ENCODE data around the gene LONP1.

The LONP1 gene

DNA sequence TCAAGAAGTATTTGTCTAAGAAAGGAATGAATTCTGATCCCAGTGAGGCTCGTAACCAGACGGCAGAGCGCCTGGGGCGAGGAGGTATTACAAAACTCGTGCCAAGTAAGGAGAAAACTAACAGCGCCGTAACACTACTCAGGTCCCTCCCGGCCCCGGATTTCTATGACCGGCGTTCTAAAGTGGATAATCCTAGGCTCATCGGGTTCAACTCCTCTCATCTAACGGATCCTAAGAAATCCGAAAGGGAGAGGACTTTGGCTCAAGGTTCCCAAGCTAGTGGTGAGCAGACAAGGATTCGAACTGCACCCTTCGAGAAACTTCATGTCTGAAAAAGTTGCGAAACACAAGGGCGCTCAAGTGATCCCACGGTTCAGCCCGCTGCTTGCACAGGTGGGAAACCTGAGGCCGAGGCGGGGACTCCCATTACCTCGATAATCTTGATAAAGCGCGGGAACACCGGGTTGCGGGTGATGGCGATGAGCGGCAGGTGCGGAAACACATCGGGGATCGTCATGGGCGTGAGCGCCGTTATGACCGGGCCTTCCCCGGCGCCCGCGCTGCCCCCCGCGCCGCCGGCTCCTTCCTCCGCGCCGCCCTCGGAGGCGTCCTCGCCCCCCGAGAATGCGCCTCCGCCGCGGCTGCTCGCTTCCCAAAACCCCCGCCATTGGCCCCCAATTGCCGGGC lies 529 bp downstream of the LONP1 start:
- H3K9ac ChIP-seq (ENCODE audit: low read depth, low read length): peak overlapping the region; percentile 99
- no peaks in the 10 kb centered on the region for H3K9me3 ChIP-seq (ENCODE audit: control insufficient read depth, insufficient read depth, low read length)
- H3K4me1 ChIP-seq (ENCODE audit: insufficient read depth, low read length): no peaks in the 10 kb centered on the region; the same call in 1 of the 2 replicates
- H3K36me3 ChIP-seq (ENCODE audit: insufficient read depth, low read length): peaks cover 3% of the 10 kb centered on the region; the same call in 1 of the 2 replicates

- peaks cover 3% of the 10 kb centered on the region; the same call in 1 of the 2 replicates for H3K36me3 ChIP-seq (ENCODE audit: insufficient read depth, low read length)
- no peaks in the 10 kb centered on the region; the same call in 1 of the 2 replicates for H3K4me1 ChIP-seq (ENCODE audit: insufficient read depth, low read length)
- peak overlapping the region; percentile 99 for H3K9ac ChIP-seq (ENCODE audit: low read depth, low read length)
- no peaks in the 10 kb centered on the region for H3K9me3 ChIP-seq (ENCODE audit: control insufficient read depth, insufficient read depth, low read length)
These were observed 1.2 kb downstream of the LONP1 start for GRCh38 chr19:5718579-5719273.

GRCh38 chr19:5718037-5718578 lies 1.8 kb downstream of the LONP1 start:
- peaks cover 3% of the 10 kb centered on the region; the same call in 1 of the 2 replicates for H3K36me3 ChIP-seq (ENCODE audit: insufficient read depth, low read length)
- H3K4me1 ChIP-seq (ENCODE audit: insufficient read depth, low read length): no peaks in the 10 kb centered on the region; the same call in 1 of the 2 replicates
- H3K9me3 ChIP-seq (ENCODE audit: control insufficient read depth, insufficient read depth, low read length): no peaks in the 10 kb centered on the region

DNA sequence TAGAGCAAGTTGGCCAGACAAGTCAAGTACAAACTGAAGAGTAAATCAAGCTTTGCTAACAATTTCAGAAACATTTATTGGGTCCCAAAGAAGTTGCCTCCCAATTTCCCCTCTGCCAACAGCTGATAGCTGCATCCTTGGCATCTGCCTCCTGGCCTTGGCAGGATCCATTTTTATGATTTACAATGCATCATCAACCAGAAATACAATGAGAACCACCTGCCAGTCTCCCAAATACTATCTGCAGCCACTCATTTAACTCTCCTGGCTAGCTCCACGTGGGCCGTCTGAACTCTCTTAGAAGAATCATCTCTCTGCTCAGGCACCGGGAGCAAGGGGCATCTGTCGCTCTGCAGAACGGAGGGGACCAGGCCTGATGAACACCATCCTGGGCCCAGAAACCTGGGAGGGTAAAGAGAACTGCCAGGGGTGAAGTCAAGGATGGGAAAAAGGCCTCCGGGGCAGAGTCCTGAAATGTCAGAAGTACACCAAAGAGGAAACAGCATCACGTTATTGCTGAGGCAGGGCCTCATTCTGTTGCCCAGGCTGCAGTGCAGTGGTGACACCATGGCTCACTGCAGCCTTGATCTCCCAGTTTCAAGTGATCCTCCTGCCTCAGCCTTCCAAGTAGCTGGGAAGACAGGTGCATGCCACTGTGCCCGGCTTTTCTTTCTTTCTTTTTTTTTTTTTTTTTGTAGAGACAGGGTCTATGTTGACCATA lies 2.6 kb downstream of the LONP1 start:
- Histone ChIP-seq H3K9ac (ENCODE audit: low read depth, low read length) (no peak overlapping the region), H3K36me3 (ENCODE audit: insufficient read depth, low read length) (peaks cover 3% of the 10 kb centered on the region; the same call in 1 of the 2 replicates), H3K9me3 (ENCODE audit: control insufficient read depth, insufficient read depth, low read length) (no peaks in the 10 kb centered on the region), H3K4me1 (ENCODE audit: insufficient read depth, low read length) (no peaks in the 10 kb centered on the region; the same call in 1 of the 2 replicates)

More at GRCh38 chr19:5718037-5718578, 1.8 kb downstream of the LONP1 start:
- H3K9ac ChIP-seq (ENCODE audit: low read depth, low read length): peak overlapping the region; percentile 99

DNA sequence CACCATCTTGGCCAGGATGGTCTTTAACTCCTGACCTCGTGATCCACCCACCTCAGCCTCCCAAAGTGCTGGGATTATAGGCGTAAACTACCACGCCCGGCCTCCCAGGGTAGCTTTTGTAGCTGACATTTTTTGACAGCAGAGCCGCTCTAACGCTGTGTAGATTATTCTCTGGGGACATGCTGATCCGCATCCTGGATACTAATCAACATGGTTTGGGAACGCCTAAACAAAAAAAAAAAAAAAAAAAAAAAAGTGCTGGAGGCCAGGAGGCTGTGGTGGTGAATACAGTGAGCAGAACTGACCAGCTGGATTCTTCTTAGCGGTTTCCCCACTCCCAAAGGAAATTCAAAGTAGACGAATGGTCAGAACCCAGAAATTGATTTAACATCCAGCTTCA lies 5.1 kb downstream of the LONP1 start:
- no peaks in the 10 kb centered on the region; the same call in 1 of the 2 replicates for H3K4me1 ChIP-seq (ENCODE audit: insufficient read depth, low read length)
- peaks cover 8% of the 10 kb centered on the region for H3K36me3 ChIP-seq (ENCODE audit: insufficient read depth, low read length)
- no peaks in the 10 kb centered on the region for H3K9me3 ChIP-seq (ENCODE audit: control insufficient read depth, insufficient read depth, low read length)
- no peak overlapping the region; the same call in 1 of the 2 replicates for H3K9ac ChIP-seq (ENCODE audit: low read depth, low read length)

GRCh38 chr19:5713228-5713627 lies 6.7 kb downstream of the LONP1 start:
- Histone ChIP-seq H3K4me1 (ENCODE audit: insufficient read depth, low read length) (no peaks in the 10 kb centered on the region), H3K36me3 (ENCODE audit: insufficient read depth, low read length) (peaks cover 8% of the 10 kb centered on the region), H3K9ac (ENCODE audit: low read depth, low read length) (no peak overlapping the region), H3K9me3 (ENCODE audit: control insufficient read depth, insufficient read depth, low read length) (no peaks in the 10 kb centered on the region)

DNA sequence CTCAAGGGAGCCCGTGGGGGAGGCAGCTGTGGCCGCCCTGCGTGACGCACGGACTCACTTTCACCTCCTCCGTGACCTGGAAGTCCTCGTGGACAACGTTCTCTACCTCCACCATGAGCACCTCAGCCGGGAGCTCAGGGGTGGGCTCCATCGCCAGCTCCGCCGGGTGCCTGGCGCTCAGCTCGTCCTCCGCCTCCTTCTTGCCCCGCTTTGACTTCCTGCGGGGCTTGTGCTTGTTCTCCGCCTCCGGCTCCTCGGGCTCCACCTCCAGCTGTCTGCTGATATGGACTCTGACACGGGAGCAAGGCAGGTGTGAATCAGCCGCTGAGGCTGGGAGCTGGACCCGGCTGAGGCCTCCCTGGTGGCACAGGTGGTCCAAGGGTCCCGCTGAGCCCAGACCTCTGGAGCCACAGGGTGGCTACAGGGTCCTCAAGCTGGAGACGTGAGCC lies 8.2 kb downstream of the LONP1 start:
- Histone ChIP-seq H3K4me1 (ENCODE audit: insufficient read depth, low read length) (no peaks in the 10 kb centered on the region), H3K36me3 (ENCODE audit: insufficient read depth, low read length) (peaks cover 11% of the 10 kb centered on the region), H3K9ac (ENCODE audit: low read depth, low read length) (no peak overlapping the region), H3K9me3 (ENCODE audit: control insufficient read depth, insufficient read depth, low read length) (no peaks in the 10 kb centered on the region)

- Histone ChIP-seq H3K36me3 (ENCODE audit: insufficient read depth, low read length) (peaks cover 17% of the 10 kb centered on the region), H3K4me1 (ENCODE audit: insufficient read depth, low read length) (no peaks in the 10 kb centered on the region), H3K9ac (ENCODE audit: low read depth, low read length) (no peak overlapping the region), H3K9me3 (ENCODE audit: control insufficient read depth, insufficient read depth, low read length) (no peaks in the 10 kb centered on the region)
These were observed 8.9 kb downstream of the LONP1 start for GRCh38 chr19:5711025-5711424.

DNA sequence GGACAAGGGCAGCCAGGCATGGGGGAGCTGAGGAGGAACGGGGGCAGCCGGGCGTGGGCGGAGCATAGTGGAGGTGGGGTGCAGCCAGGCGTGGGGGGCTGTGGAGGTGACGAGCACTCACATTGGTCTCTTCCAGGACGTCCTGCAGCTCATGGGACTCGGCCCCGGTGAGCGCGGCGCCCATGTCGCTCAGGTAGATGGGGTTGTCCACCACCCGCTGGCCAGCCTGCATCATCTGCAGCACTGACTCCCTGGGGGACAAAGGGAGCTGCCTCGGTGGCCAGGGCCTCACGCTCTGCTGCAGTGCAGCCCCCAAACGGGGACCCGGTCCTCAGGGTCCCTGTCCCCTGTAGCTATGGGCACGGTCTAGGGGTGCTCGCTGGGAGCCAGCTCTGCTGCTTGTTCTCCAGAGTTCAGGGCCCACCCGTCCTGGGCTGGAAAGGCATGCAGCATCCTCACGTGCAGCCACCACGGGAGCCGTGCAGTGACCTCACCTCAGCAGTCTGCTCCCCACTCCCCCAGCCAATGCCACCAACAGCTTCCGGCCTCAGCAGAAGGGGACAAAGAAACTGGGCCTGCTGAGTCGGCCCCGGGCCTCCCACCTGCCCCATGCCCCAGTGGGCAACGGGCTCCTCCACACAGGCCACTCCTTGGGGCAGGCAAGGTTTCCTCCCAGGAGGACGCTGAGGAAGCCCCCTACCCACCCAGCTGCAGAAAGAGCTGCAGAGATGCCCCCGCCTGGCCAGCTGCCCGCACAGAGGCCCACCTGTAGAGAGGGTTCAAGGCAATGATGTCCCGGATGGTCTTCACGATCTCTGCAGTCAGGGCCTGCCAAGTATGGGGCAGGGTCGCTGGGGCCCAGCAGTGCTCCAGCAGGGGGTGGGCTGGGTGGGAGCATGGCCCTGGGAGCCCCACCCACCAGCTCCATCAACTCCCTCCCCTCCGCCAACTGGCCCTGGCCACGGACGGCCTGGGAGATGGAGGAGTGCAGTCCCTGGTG lies 12.1 kb downstream of the LONP1 start:
- H3K9ac ChIP-seq (ENCODE audit: low read depth, low read length): no peak overlapping the region
- H3K9me3 ChIP-seq (ENCODE audit: control insufficient read depth, insufficient read depth, low read length): no peaks in the 10 kb centered on the region
- H3K4me1 ChIP-seq (ENCODE audit: insufficient read depth, low read length): no peaks in the 10 kb centered on the region
- peaks cover 31% of the 10 kb centered on the region for H3K36me3 ChIP-seq (ENCODE audit: insufficient read depth, low read length)

GRCh38 chr19:5706876-5707573 lies 12.9 kb downstream of the LONP1 start:
- H3K36me3 ChIP-seq (ENCODE audit: insufficient read depth, low read length): peaks cover 31% of the 10 kb centered on the region

DNA sequence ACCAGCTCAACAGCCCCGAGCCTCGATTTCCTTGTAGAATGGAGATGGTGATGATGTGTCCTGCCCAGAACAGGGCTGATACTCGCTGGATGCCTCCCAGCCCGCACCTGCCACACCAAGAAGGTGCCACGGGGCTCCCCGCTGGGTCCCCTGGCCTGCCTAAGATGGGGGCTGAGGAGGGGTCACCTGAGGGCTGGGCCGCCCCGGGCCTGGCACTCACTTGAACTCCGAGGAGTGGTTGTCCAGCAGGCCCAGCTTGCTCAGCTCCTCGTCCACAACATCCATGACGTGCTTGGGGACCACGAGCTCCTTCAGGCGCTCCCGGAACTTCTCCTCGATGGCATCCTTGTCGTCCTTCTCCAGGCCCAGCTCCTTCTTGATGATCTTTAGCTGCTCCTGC lies 14.4 kb downstream of the LONP1 start:
- no peaks in the 10 kb centered on the region for H3K4me1 ChIP-seq (ENCODE audit: insufficient read depth, low read length)
- no peak overlapping the region for H3K9ac ChIP-seq (ENCODE audit: low read depth, low read length)
- peaks cover 36% of the 10 kb centered on the region for H3K36me3 ChIP-seq (ENCODE audit: insufficient read depth, low read length)
- no peaks in the 10 kb centered on the region for H3K9me3 ChIP-seq (ENCODE audit: control insufficient read depth, insufficient read depth, low read length)

More at GRCh38 chr19:5706876-5707573, 12.9 kb downstream of the LONP1 start:
- Histone ChIP-seq H3K9ac (ENCODE audit: low read depth, low read length) (no peak overlapping the region), H3K4me1 (ENCODE audit: insufficient read depth, low read length) (no peaks in the 10 kb centered on the region), H3K9me3 (ENCODE audit: control insufficient read depth, insufficient read depth, low read length) (no peaks in the 10 kb centered on the region)

GRCh38 chr19:5703819-5704818 lies 15.8 kb downstream of the LONP1 start:
- Histone ChIP-seq H3K9me3 (ENCODE audit: control insufficient read depth, insufficient read depth, low read length) (no peaks in the 10 kb centered on the region), H3K36me3 (ENCODE audit: insufficient read depth, low read length) (peaks cover 34% of the 10 kb centered on the region), H3K4me1 (ENCODE audit: insufficient read depth, low read length) (no peaks in the 10 kb centered on the region), H3K9ac (ENCODE audit: low read depth, low read length) (no peak overlapping the region)
